HG03039 (cell line): ENCODE measurements around the gene VCL.
"Not testable (repeated sequence)": the region's sequence is repeated elsewhere in the genome, so short reads cannot be mapped to it uniquely, and the experiment has no call there.

Experiments
- ATAC-seq: cut with Tn5 transposase; IDR thresholded peaks from one replicate; pipeline ENCODE4 v1.9.1; 2021; ENCODE audit warnings: mild to moderate bottlenecking, moderate library complexity; ENCODE audit not compliant: unreplicated experiment

VCL gene

DNA sequence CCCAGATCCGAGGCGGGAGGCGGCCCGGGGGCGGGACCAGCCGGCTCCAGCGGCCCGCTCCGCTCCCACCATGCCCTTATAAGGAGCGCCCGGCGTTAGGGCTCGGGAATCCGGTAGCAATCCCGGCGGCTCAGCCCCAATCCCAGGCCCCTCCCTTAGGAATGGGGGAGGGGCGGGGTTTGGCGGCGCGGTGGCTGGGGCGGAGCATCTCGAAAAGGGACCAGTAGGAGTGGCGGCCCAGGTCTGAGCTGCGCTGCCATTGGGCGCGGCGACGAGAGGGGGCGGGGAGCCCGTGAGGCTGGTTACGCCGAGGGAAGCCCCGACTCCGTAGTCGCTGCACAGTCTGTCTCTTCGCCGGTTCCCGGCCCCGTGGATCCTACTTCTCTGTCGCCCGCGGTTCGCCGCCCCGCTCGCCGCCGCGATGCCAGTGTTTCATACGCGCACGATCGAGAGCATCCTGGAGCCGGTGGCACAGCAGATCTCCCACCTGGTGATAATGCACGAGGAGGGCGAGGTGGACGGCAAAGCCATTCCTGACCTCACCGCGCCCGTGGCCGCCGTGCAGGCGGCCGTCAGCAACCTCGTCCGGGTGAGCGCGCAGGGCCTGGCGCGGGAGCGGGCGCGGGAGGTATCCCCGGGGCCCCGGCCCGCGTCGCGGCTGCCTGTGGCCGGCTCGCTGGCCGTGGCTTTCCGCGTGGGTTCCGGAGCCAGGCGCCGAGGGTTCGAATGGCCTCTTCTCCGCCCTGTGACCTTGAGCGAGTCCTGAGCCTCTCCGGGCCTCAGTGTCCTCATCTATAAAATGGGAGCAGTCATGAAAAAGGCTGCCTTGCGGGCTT, at the start of gene VCL:
TSS of gene VCL (plus strand) at position 330 of the 836 bp plus-strand sequence. CDS start at position 422, 92 bp downstream.
- peak; percentile 92 for ATAC-seq

- no peak for ATAC-seq
Observed at GRCh38 chr10:73948947-73949633, 48.8 kb upstream of the VCL start.

GRCh38 chr10:73950155-73950948, 47.6 kb upstream of the VCL start:
- no peak for ATAC-seq

GRCh38 chr10:73953665-73954064, 44.3 kb upstream of the VCL start:
- no peak for ATAC-seq

DNA sequence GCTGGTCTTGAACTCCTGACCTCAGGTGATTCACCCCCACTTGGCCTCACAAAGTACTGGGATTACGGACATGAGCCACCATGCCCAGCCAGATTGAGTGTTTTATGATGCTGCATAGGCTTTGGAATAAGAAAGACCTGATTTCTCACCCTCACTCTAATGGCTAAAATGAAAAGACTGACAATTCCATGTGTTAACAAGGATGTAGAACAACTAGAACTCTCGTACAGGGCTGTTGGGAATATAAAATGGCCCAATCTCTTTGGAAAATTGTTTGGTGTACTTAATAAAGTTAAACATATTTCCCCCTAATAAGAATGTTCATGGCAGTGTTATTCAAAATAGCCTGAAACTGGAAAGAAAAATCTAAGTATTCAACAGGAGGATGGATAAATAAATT, 43.2 kb upstream of the VCL start:
- no peak for ATAC-seq

DNA sequence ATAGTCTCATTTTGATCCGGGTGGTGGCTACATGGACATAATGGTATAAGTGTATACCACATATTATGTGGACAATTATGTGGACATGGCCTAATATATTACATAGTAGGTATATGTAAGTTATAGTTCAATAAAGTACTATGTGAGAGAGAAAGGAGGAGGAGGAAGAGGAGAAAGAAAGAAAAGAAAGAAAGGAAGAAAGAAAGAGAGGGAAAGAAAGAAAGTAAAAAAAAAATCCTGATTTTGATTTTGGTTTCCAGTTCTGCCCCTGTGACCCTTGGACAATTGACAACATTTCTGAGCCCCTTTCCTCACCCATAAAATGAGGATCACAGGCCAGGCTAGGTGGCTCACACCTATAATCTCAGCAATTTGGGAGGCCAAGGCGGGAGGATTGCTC, 42.2 kb upstream of the VCL start:
- no peak for ATAC-seq

DNA sequence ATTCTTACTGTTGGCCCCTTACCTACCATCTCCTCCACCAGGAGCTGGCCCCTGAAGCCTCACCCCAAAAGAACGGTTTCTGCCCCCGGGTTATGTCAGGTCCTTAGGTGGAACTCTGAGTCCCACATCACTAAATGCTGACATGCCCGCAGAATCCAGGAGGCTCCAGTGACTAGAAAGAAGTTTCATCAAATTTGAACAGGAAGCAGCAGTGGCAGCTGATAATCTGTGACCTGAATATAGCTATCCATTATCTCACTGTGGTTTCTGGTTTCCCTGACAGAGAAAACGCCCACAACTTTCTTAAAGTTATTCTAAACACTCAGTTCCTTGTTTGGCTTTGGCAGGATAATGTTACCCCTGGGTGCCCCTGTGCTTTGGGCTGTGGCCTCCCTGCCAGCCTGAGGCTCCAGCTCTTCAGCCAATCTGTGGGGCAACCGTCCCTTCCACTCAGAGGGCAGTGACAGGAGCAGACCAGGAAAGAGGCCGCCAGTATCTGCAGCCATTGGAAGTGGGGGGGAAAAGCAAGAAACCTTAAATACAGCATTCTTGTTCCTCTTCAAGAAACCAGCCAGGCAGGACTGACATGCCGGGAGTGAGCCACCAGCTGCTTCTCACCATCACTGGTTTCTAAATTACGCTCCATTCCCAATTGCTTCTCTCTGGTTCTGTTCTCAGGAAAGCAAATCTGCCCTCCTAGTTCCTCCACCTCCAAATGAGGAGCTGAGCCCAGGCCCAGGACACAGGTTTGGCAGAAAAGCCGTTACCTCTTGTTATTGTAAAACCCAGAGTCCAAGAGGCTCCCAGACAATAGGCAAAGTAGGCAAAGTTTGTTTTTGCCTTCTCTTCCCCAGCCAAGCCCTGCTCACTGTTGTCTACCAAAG, 41.2 kb upstream of the VCL start:
- ATAC-seq: no peak

DNA sequence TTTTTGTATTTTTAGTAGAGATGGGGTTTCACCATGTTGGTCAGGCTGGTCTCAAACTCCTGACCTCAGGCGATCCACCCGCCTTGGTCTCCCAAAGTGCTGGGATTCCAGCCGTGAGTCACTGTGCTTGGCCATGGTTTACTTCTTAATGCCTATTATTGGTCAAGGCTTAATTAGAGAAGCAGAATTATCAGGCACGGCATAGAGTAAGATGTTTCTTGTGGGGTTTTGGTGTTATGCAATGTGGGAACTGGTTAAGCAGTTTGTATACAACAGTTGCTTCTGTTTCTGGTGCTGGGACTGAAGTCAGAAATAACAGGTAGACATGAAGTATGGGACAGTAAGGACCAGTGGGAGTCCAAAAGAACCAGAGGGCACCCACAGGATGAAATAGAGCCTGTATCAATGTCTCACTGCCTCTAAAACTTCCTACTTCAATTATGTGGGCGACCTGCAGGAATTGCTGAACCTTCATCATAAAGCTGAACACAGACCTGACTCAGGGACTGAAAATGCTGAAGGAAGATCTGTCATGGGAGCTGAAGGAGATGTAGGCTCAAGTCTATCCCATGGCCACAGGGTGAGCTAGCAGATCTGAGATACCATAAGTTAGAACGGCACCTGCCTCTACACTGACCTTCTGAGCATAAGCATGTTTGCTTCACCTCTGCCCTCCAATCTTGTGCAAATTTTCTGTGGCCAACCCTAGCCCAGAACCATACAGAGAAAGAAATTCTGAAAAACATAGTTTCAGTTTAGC, 38.3 kb upstream of the VCL start:
- no peak for ATAC-seq

GRCh38 chr10:73962386-73962785, 35.5 kb upstream of the VCL start:
- no peak for ATAC-seq

DNA sequence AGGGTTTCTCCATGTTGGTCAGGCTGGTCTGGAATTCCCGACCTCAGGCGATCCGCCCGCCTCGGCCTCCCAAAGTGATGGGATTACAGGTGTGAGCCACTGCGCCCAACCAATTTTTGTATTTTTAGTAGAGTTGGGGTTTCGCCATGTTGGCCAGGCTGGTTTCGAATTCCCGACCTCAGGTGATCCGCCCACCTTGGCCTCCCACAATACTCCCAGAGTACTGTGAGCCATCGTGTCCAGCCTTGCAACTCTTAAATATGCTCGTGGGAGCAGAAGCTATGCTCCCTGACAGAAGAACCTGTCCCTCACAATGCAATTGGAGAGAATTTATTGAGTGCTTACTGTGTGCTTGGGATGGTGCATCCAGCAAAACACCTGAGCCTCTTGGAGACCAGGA, 34.4 kb upstream of the VCL start:
- not testable (repeated sequence) for ATAC-seq

DNA sequence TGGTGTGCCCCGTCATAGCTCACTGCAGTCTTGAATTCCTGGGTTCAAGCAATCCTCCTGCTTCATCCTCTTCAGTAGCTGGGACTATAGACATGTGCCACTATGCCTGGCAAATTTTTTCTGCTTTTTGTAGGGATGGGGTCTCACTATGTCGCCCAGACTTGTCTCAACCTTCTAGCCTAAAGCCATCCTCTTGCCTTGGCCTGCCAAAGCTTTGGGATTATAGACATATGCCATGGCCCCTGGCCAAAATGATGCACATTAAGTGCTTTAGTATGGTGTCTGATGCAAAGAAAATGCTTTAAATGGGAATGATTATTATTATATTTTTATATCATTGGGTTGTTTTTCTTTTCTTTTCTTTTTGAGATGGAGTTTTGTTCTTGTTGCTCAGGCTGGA, 33.2 kb upstream of the VCL start:
- ATAC-seq: no peak

GRCh38 chr10:73965267-73965889, 32.5 kb upstream of the VCL start:
- ATAC-seq: not testable (repeated sequence)

- no peak for ATAC-seq
Observed at GRCh38 chr10:73965890-73966768, 31.8 kb upstream of the VCL start.

- no peak for ATAC-seq
Observed at GRCh38 chr10:73967022-73967429, 30.9 kb upstream of the VCL start.

- no peak for ATAC-seq
Observed at GRCh38 chr10:73967544-73967943, 30.4 kb upstream of the VCL start.

DNA sequence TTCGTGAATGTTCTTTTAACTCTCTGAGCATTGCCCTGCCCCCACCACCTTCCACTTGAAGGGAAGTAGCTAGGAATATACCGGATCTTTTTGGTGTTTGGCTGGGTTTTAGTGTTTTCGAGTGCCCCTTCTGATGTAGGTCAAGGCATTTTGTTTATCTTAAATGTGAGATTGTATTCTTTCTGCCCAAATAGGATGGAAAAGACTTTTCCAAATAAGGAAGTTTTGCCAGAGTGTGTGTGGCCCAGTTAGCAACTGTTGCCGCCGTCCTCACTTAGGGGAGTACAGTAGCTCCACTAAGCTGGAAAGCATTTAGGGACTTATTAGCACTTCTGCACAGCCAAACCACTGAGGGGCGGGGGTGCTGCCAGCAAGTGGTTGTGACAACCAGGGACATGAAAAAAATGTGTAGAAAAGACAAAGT, 29.8 kb upstream of the VCL start:
- no peak for ATAC-seq

GRCh38 chr10:73969224-73969841, 28.6 kb upstream of the VCL start:
- no peak for ATAC-seq

GRCh38 chr10:73970845-73971244, 27.1 kb upstream of the VCL start:
- no peak for ATAC-seq
